Mononuclear cell (primary cell): ENCODE results near the gene SLC22A14. TPM values are rescaled to one million over a fixed set of nuclear protein-coding genes. Genes with fewer than 3 reads are reported as not detected.
"Not testable (repeated sequence)": the region's sequence is repeated elsewhere in the genome, so short reads cannot be mapped to it uniquely, and the experiment has no call there.

Source experiments
- H3K27me3 ChIP-seq: 2 replicates; pipeline ENCODE4 v1.6.0; 2011; ENCODE audit warnings: low read length, control low read depth; ENCODE audit not compliant: insufficient read depth
- H3K4me1 ChIP-seq: 2 replicates; pipeline ENCODE4 v1.5.1; 2011; ENCODE audit warnings: mild to moderate bottlenecking, low read length, control low read depth; ENCODE audit not compliant: insufficient read depth
- H3K4me3 ChIP-seq: 2 replicates; pipeline ENCODE4 v1.5.1; 2011; ENCODE audit warnings: mild to moderate bottlenecking, low read length, moderate library complexity
- H3K9me3 ChIP-seq: 2 replicates; pipeline ENCODE4 v1.5.1; 2011; ENCODE audit warnings: low read depth, mild to moderate bottlenecking, control low read depth, low read length
- total RNA-seq: library from RNA; depleted of rRNA; stranded (reverse); fragments of >200 nt; gene quantifications from one replicate; pipeline ENCODE4 v1.2.3, GENCODE V29; 2012

SLC22A14 gene
- total RNA-seq, 1 donor, result 0.10 TPM

- no peaks in the 10 kb centered on the region for H3K27me3 ChIP-seq
- H3K4me1 ChIP-seq, result peaks cover 37% of the 10 kb centered on the region
- H3K4me3 ChIP-seq, result no peak overlapping the region
- no peaks in the 10 kb centered on the region for H3K9me3 ChIP-seq
Measured at GRCh38 chr3:38314112-38314763, 32.1 kb downstream of the SLC22A14 start.

GRCh38 chr3:38314764-38315487 is 32.8 kb downstream of the SLC22A14 start:
- no peak overlapping the region for H3K4me3 ChIP-seq
- H3K9me3 ChIP-seq, result no peaks in the 10 kb centered on the region
- H3K4me1 ChIP-seq, result peaks cover 37% of the 10 kb centered on the region
- H3K27me3 ChIP-seq, result no peaks in the 10 kb centered on the region

GRCh38 chr3:38315488-38316230 is 33.6 kb downstream of the SLC22A14 start:
- Histone ChIP-seq H3K4me3 (no peak overlapping the region), H3K27me3 (no peaks in the 10 kb centered on the region), H3K4me1 (peaks cover 34% of the 10 kb centered on the region), H3K9me3 (no peaks in the 10 kb centered on the region)

- no peaks in the 10 kb centered on the region for H3K27me3 ChIP-seq
- H3K9me3 ChIP-seq, result no peaks in the 10 kb centered on the region
- peaks cover 26% of the 10 kb centered on the region for H3K4me1 ChIP-seq
- no peak overlapping the region for H3K4me3 ChIP-seq
Measured at GRCh38 chr3:38316356-38317191, 34.5 kb downstream of the SLC22A14 start.

GRCh38 chr3:38317192-38317759 is 35.2 kb downstream of the SLC22A14 start:
- no peak overlapping the region for H3K4me3 ChIP-seq
- H3K27me3 ChIP-seq, result no peaks in the 10 kb centered on the region
- no peaks in the 10 kb centered on the region for H3K9me3 ChIP-seq
- H3K4me1 ChIP-seq, result peaks cover 20% of the 10 kb centered on the region

- H3K9me3 ChIP-seq, result no peaks in the 10 kb centered on the region
- H3K4me3 ChIP-seq, result no peak overlapping the region
- no peaks in the 10 kb centered on the region for H3K27me3 ChIP-seq
- H3K4me1 ChIP-seq, result peaks cover 14% of the 10 kb centered on the region
Measured at GRCh38 chr3:38318766-38319671, 36.9 kb downstream of the SLC22A14 start.

- not testable (repeated sequence) for H3K4me3 ChIP-seq, H3K9me3 ChIP-seq, H3K4me1 ChIP-seq, H3K27me3 ChIP-seq
Measured at GRCh38 chr3:38320638-38321037, 38.5 kb downstream of the SLC22A14 start.

GRCh38 chr3:38323060-38323459 is 41.0 kb downstream of the SLC22A14 start:
- H3K4me1 ChIP-seq, result no peaks in the 10 kb centered on the region
- no peak overlapping the region for H3K4me3 ChIP-seq
- no peaks in the 10 kb centered on the region for H3K9me3 ChIP-seq
- no peaks in the 10 kb centered on the region for H3K27me3 ChIP-seq

GRCh38 chr3:38325256-38325655 is 43.2 kb downstream of the SLC22A14 start:
- Histone ChIP-seq H3K27me3 (no peaks in the 10 kb centered on the region), H3K4me1 (no peaks in the 10 kb centered on the region), H3K9me3 (no peaks in the 10 kb centered on the region), H3K4me3 (no peak overlapping the region)

GRCh38 chr3:38327335-38328009 is 45.4 kb downstream of the SLC22A14 start:
- Histone ChIP-seq H3K27me3 (no peaks in the 10 kb centered on the region), H3K9me3 (no peaks in the 10 kb centered on the region), H3K4me1 (no peaks in the 10 kb centered on the region), H3K4me3 (no peak overlapping the region)

- H3K27me3 ChIP-seq, result no peaks in the 10 kb centered on the region
- H3K4me3 ChIP-seq, result no peak overlapping the region
- no peaks in the 10 kb centered on the region for H3K9me3 ChIP-seq
- H3K4me1 ChIP-seq, result no peaks in the 10 kb centered on the region
Measured at GRCh38 chr3:38331257-38332022, 49.3 kb downstream of the SLC22A14 start.

- Histone ChIP-seq H3K4me3 (no peak overlapping the region), H3K27me3 (no peaks in the 10 kb centered on the region), H3K4me1 (no peaks in the 10 kb centered on the region), H3K9me3 (no peaks in the 10 kb centered on the region)
Measured at GRCh38 chr3:38332201-38332600, 50.1 kb downstream of the SLC22A14 start.
